ENCODE data around the gene UBTF. TPM values are rescaled to one million over a fixed set of nuclear protein-coding genes. Genes with fewer than 3 reads are reported as not detected.

Gene UBTF
- total and polyA plus RNA-seq, 8 donors = 31.9 to 51.8 (median 39.5) TPM

GRCh38 chr17:44202756-44203155 lies 16.7 kb downstream of the UBTF start:
- H3K36me3 ChIP-seq = peaks cover 0 to 12% (median 11%) of the 10 kb centered on the region in 3 donors
- intact Hi-C loops (cut with DNase I) = no loop called here
- ATAC-seq (no peak), FAIRE-seq (no peak), DNase-seq (peak in 1 of 6 donors; percentile 25)
- TF ChIP-seq CTCF (IDR thresholded peaks at IDR 0.05) = no peak
- H3K4me1 ChIP-seq = peaks cover 3 to 11% (median 3%) of the 10 kb centered on the region in 3 donors
- no peaks in the 10 kb centered on the region for H3K9me3 ChIP-seq
- H3K27me3 ChIP-seq = no peaks in the 10 kb centered on the region
- H3K4me3 ChIP-seq = no peak overlapping the region
- 79 to 86% methylated on average over 4 of the region's 4 CpGs for WGBS, 2 donors
- no peak overlapping the region for H3K27ac ChIP-seq

GRCh38 chr17:44200478-44201155 lies 18.9 kb downstream of the UBTF start:
- no peaks in the 10 kb centered on the region for H3K36me3 ChIP-seq
- ATAC-seq (peak in 3 of 4 donors; percentile 0 to 1 (median 1)), FAIRE-seq (no peak), DNase-seq (peak in 1 of 6 donors; percentile 46)
- 3 to 4% methylated on average over 34 to 36 of the region's 36 CpGs for WGBS, 2 donors
- H3K27me3 ChIP-seq = no peaks in the 10 kb centered on the region
- H3K4me3 ChIP-seq = peak overlapping the region; percentile 87 to 93 (median 91)
- no peaks in the 10 kb centered on the region for H3K9me3 ChIP-seq
- no peak for TF ChIP-seq CTCF (IDR thresholded peaks at IDR 0.05)
- intact Hi-C loops (cut with DNase I) = no loop called here
- H3K4me1 ChIP-seq = peaks cover 3 to 11% (median 6%) of the 10 kb centered on the region in 3 donors
- H3K27ac ChIP-seq = peak overlapping the region; percentile 83 to 93 (median 91)

GRCh38 chr17:44199553-44200477 lies 19.7 kb downstream of the UBTF start, which contains the start of gene ATXN7L3:
ATXN7L3 (minus strand) TSS chr17:44199884; CDS start chr17:44198070, 1,814 bp downstream.
- Histone ChIP-seq H3K4me1 (peaks cover 3 to 11% (median 6%) of the 10 kb centered on the region in 3 donors), H3K27ac (peak within 1 kb of the TSS; percentile 83 to 93 (median 91)), H3K4me3 (peak within 1 kb of the TSS; percentile 87 to 93 (median 91)), H3K9me3 (no peaks in the 10 kb centered on the region), H3K36me3 (peaks cover 3 to 5% (median 3%) of the 10 kb centered on the region in 3 donors), H3K27me3 (no peaks in the 10 kb centered on the region)
- peak; percentile 91 to 95 (median 92) for ATAC-seq
- 0 to 1% methylated on average over 26 to 120 of the region's 126 CpGs for WGBS, 2 donors
- peak; percentile 97 to 100 (median 100) for DNase-seq
- no peak for TF ChIP-seq CTCF (IDR thresholded peaks at IDR 0.05)
- FAIRE-seq = no peak
- intact Hi-C loops (cut with DNase I) = no loop called here

- intact Hi-C loops (cut with DNase I) = no loop called here
Observed at GRCh38 chr17:44198721-44199552, 20.5 kb downstream of the UBTF start.

More at GRCh38 chr17:44198721-44199552, 20.5 kb downstream of the UBTF start:
- WGBS, 2 donors = 0 to 2% methylated on average over 19 to 61 of the region's 68 CpGs
- no peak for FAIRE-seq
- Histone ChIP-seq H3K27ac (peak overlapping the region; percentile 83 to 93 (median 91)), H3K9me3 (no peaks in the 10 kb centered on the region), H3K27me3 (no peaks in the 10 kb centered on the region), H3K4me3 (peak overlapping the region; percentile 87 to 93 (median 91)), H3K36me3 (peaks cover 5 to 12% (median 12%) of the 10 kb centered on the region in 3 donors), H3K4me1 (peaks cover 3 to 11% (median 6%) of the 10 kb centered on the region in 3 donors)
- peak; percentile 61 to 90 (median 75) for DNase-seq
- no peak for TF ChIP-seq CTCF (IDR thresholded peaks at IDR 0.05)
- ATAC-seq = peak; percentile 26 to 49 (median 32)

All from pancreas (tissue), 10 donors.